CD14-positive monocyte (primary cell): Measurements from ENCODE around the gene LPGAT1. TPM values are rescaled to one million over a fixed set of nuclear protein-coding genes. Genes with fewer than 3 reads are reported as not detected.
"Not testable (repeated sequence)": the region's sequence is repeated elsewhere in the genome, so short reads cannot be mapped to it uniquely, and the experiment has no call there.

Experiments
- DNase-seq, 3 donors: peaks; one replicate each; pipeline ENCODE4 v3.0.0-alpha.2; 2011 to 2022
- H2AFZ ChIP-seq: 2 replicates; pipeline ENCODE4 v1.6.0; 2012; ENCODE audit warnings: mild to moderate bottlenecking, low read depth, low read length, inconsistent platforms; ENCODE audit not compliant: insufficient read depth, poor library complexity, severe bottlenecking
- H3K27ac ChIP-seq, 2 donors: 1 replicate in 1 of 2; 2 replicates in 1 of 2; pipeline ENCODE4 v1.5.1; 2012 to 2013; ENCODE audit warnings: low read length in 2 of 2, control low read depth in 1 of 2, inconsistent platforms in 1 of 2, low read depth in 1 of 2, mild to moderate bottlenecking in 1 of 2
- H3K27me3 ChIP-seq, 2 donors: one replicate each; pipeline versions ENCODE4 v1.6.0 to v1.6.1; 2011 to 2013; ENCODE audit warnings: low read length in 2 of 2; ENCODE audit not compliant: control insufficient read depth in 2 of 2, insufficient read depth in 2 of 2
- H3K36me3 ChIP-seq, 2 donors: replicated peaks in 1 of 2; 1 replicate in 1 of 2; 2 replicates in 1 of 2; pipeline versions ENCODE4 v1.5.1 to v1.6.1; 2012 to 2013; ENCODE audit warnings: low read length in 2 of 2, control low read depth in 1 of 2, inconsistent platforms in 1 of 2, mild to moderate bottlenecking in 1 of 2; ENCODE audit not compliant: insufficient read depth in 2 of 2, control insufficient read depth in 1 of 2
- H3K4me1 ChIP-seq, 2 donors: 1 replicate in 1 of 2; 2 replicates in 1 of 2; pipeline versions ENCODE4 v1.5.1 to v1.6.1; 2012 to 2013; ENCODE audit warnings: low read length in 2 of 2, control low read depth in 1 of 2, inconsistent platforms in 1 of 2, mild to moderate bottlenecking in 1 of 2, moderate library complexity in 1 of 2; ENCODE audit not compliant: insufficient read depth in 2 of 2, control insufficient read depth in 1 of 2
- H3K4me2 ChIP-seq: replicated peaks from 2 replicates; pipeline ENCODE3; 2012; ENCODE audit warnings: low read length, moderate library complexity, mild to moderate bottlenecking; ENCODE audit not compliant: poor library complexity, severe bottlenecking; ENCODE audit errors: extremely low read depth
- H3K4me3 ChIP-seq, 3 experiments: fragments of 200-600 bp in 1 of 3; sonication (generic) in 1 of 3; replicated peaks in 1 of 3; 1 replicate in 2 of 3; 2 replicates in 1 of 3; pipeline ENCODE4 v1.5.1; 2011 to 2013; ENCODE audit warnings: low read length in 3 of 3, mild to moderate bottlenecking in 3 of 3, control low read depth in 2 of 3, low read depth in 2 of 3, inconsistent platforms in 1 of 3, moderate library complexity in 1 of 3
- H3K79me2 ChIP-seq: 2 replicates; pipeline ENCODE4 v1.6.0; 2012; ENCODE audit warnings: mild to moderate bottlenecking, control low read depth, inconsistent platforms, low read length, moderate library complexity; ENCODE audit not compliant: insufficient read depth
- H3K9ac ChIP-seq: 2 replicates; pipeline ENCODE4 v1.6.0; 2017; ENCODE audit warnings: low read length, mild to moderate bottlenecking; ENCODE audit not compliant: insufficient read depth, poor library complexity, severe bottlenecking
- H3K9me3 ChIP-seq, 2 donors: replicated peaks in 1 of 2; 1 replicate in 1 of 2; 2 replicates in 1 of 2; pipeline versions ENCODE4 v1.5.1 to v1.6.1; 2012 to 2013; ENCODE audit warnings: low read length in 2 of 2, control low read depth in 1 of 2; ENCODE audit not compliant: control insufficient read depth in 1 of 2, insufficient read depth in 1 of 2
- H4K20me1 ChIP-seq: 2 replicates; pipeline ENCODE4 v1.6.0; 2012; ENCODE audit warnings: mild to moderate bottlenecking, low read length, control low read depth, moderate library complexity; ENCODE audit not compliant: insufficient read depth
- H3K27ac Mint-ChIP-seq, 7 donors: one replicate each; pipeline ENCODE4 v1.8.0; 2020; ENCODE audit warnings: mild to moderate bottlenecking in 7 of 7, mixed read lengths in 7 of 7, moderate library complexity in 6 of 7, inconsistent platforms in 2 of 7
- H3K27me3 Mint-ChIP-seq, 3 donors: one replicate each; pipeline ENCODE4 v1.8.0; 2021 to 2022; ENCODE audit warnings: low read depth in 3 of 3, mild to moderate bottlenecking in 3 of 3, mixed read lengths in 3 of 3, moderate library complexity in 3 of 3, inconsistent platforms in 1 of 3
- H3K36me3 Mint-ChIP-seq, 2 donors: one replicate each; pipeline ENCODE4 v1.8.0; 2020; ENCODE audit warnings: mixed read lengths in 2 of 2, inconsistent platforms in 1 of 2, mild to moderate bottlenecking in 1 of 2
- H3K4me1 Mint-ChIP-seq: one replicate; pipeline ENCODE4 v1.8.0; 2020; ENCODE audit warnings: mild to moderate bottlenecking, mixed read lengths
- H3K4me3 Mint-ChIP-seq, 2 donors: one replicate each; pipeline ENCODE4 v1.8.0; 2020; ENCODE audit warnings: mild to moderate bottlenecking in 2 of 2, mixed read lengths in 2 of 2, moderate library complexity in 1 of 2
- H3K9me3 Mint-ChIP-seq, 7 donors: one replicate each; pipeline ENCODE4 v1.8.0; 2020 to 2022; ENCODE audit warnings: mixed read lengths in 7 of 7, mild to moderate bottlenecking in 6 of 7, moderate library complexity in 6 of 7, inconsistent platforms in 2 of 7
- WGBS: methylation state at CpG from one replicate; pipeline ENCODE4 v1.1.5; 2013; ENCODE audit warnings: missing lambda C conversion rate; ENCODE audit not compliant: insufficient coverage; 5-methylcytosine and 5-hydroxymethylcytosine counted together
- intact Hi-C, 2 donors: fragments of 100-400 bp; cut with micrococcal nuclease; formaldehyde crosslinking; loops; one replicate each; pipeline versions ENCODE4 v1.15.0 to v1.15.1; 2023
- polyA plus RNA-seq, 3 donors: library from polyadenylated mRNA; depleted of rRNA in 1 of 3; unstranded in 2 of 3; stranded (reverse) in 1 of 3; fragments of 300-500 nt in 2 of 3; fragments of >200 nt in 1 of 3; fragmentation: Illumina TruSeq in 2 of 3; gene quantifications; 1 replicate in 2 of 3; 2 replicates in 1 of 3; pipeline ENCODE4 v1.2.3, GENCODE V29; 2012 to 2021
- TF ChIP-seq, protein P1 (sequence below): fragments of 200-600 bp; IDR thresholded peaks from one replicate; pipeline ENCODE4 v1.8.0; 2022; ENCODE audit warnings: antibody characterized with exemption, mild to moderate bottlenecking

Gene LPGAT1
- polyA plus RNA-seq, 3 donors = 19.5 to 52.1 (median 40.2) TPM

DNA sequence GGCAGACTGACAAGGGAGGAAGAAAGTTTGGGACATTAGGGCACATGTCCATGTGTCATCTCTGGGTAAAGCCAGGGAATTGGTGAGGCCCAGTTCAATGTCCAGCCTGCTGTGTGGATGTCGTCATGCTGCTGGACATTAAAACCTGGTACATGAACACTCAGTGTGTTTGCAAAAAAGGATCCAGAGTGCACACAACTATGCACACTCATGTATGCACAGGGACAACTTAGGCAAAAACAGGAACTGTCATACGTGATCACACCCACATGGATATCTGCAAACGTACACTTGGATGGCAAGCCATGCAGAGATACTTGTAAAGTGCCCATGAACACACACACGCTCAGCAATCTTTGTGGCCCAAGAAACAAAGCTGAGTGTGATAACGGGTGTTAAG is 107.3 kb downstream of the LPGAT1 start:
- Mint-ChIP-seq H3K27ac (no peak overlapping the region), H3K9me3 (peaks cover 0 to 7% (median 3%) of the 10 kb centered on the region in 7 donors), H3K4me3 (no peak overlapping the region), H3K36me3 (no peaks in the 10 kb centered on the region), H3K27me3 (peaks cover 0 to 5% (median 0%) of the 10 kb centered on the region in 3 donors), H3K4me1 (peaks cover 2% of the 10 kb centered on the region)
- no peak overlapping the region for H2AFZ ChIP-seq
- no peak overlapping the region for H3K27ac ChIP-seq
- DNase-seq = no peak
- H3K9me3 ChIP-seq = no peaks in the 10 kb centered on the region
- TF ChIP-seq, protein P1, sequence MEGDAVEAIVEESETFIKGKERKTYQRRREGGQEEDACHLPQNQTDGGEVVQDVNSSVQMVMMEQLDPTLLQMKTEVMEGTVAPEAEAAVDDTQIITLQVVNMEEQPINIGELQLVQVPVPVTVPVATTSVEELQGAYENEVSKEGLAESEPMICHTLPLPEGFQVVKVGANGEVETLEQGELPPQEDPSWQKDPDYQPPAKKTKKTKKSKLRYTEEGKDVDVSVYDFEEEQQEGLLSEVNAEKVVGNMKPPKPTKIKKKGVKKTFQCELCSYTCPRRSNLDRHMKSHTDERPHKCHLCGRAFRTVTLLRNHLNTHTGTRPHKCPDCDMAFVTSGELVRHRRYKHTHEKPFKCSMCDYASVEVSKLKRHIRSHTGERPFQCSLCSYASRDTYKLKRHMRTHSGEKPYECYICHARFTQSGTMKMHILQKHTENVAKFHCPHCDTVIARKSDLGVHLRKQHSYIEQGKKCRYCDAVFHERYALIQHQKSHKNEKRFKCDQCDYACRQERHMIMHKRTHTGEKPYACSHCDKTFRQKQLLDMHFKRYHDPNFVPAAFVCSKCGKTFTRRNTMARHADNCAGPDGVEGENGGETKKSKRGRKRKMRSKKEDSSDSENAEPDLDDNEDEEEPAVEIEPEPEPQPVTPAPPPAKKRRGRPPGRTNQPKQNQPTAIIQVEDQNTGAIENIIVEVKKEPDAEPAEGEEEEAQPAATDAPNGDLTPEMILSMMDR = no peak
- H3K9ac ChIP-seq = no peak overlapping the region
- no peaks in the 10 kb centered on the region for H3K27me3 ChIP-seq
- no peaks in the 10 kb centered on the region for H4K20me1 ChIP-seq
- no peaks in the 10 kb centered on the region for H3K4me1 ChIP-seq
- no peak overlapping the region for H3K4me2 ChIP-seq
- no peaks in the 10 kb centered on the region for H3K79me2 ChIP-seq
- 60% methylated on average over 4 of the region's 5 CpGs for whole genome bisulfite sequencing
- H3K4me3 ChIP-seq = no peak overlapping the region
- intact Hi-C loops = no loop called here
- no peaks in the 10 kb centered on the region for H3K36me3 ChIP-seq

GRCh38 chr1:211722277-211723175 is 108.0 kb downstream of the LPGAT1 start:
- Histone ChIP-seq H3K9ac (no peak overlapping the region), H3K27ac (no peak overlapping the region), H3K36me3 (no peaks in the 10 kb centered on the region), H3K4me2 (no peak overlapping the region), H3K4me3 (no peak overlapping the region), H3K27me3 (no peaks in the 10 kb centered on the region), H3K9me3 (no peaks in the 10 kb centered on the region), H2AFZ (no peak overlapping the region), H3K4me1 (no peaks in the 10 kb centered on the region), H4K20me1 (no peaks in the 10 kb centered on the region), H3K79me2 (no peaks in the 10 kb centered on the region)
- intact Hi-C loops = no loop called here
- Mint-ChIP-seq H3K4me3 (no peak overlapping the region), H3K27me3 (peaks cover 0 to 5% (median 0%) of the 10 kb centered on the region in 3 donors), H3K4me1 (peaks cover 2% of the 10 kb centered on the region), H3K9me3 (peaks cover 0 to 7% (median 3%) of the 10 kb centered on the region in 7 donors), H3K36me3 (no peaks in the 10 kb centered on the region), H3K27ac (no peak overlapping the region)
- 100% methylated on average over 1 of the region's 6 CpGs for WGBS
- no peak for DNase-seq
- TF ChIP-seq, protein P1 = no peak

GRCh38 chr1:211716555-211716954 is 114.0 kb downstream of the LPGAT1 start:
- H3K27me3 Mint-ChIP-seq, H3K4me3 ChIP-seq, H2AFZ ChIP-seq, intact Hi-C loops, H3K4me1 Mint-ChIP-seq, H3K9ac ChIP-seq, H3K27ac Mint-ChIP-seq, H3K4me3 Mint-ChIP-seq, H3K27me3 ChIP-seq, H3K4me2 ChIP-seq, H3K36me3 Mint-ChIP-seq, H3K9me3 ChIP-seq, H3K4me1 ChIP-seq, H3K36me3 ChIP-seq, H4K20me1 ChIP-seq, DNase-seq, H3K79me2 ChIP-seq, H3K27ac ChIP-seq: not testable (repeated sequence)
- 100% methylated on average over 2 of the region's 4 CpGs for WGBS
- peaks cover 1 to 13% (median 4%) of the 10 kb centered on the region in 7 donors for H3K9me3 Mint-ChIP-seq
